GM12873 (cell line): Measurements from ENCODE around the gene APOL4.

Source experiments
- TF ChIP-seq, protein P1 (sequence below): IDR thresholded peaks from 2 replicates; pipeline ENCODE4 v1.5.1; 2012; ENCODE audit warnings: low read depth, mild to moderate bottlenecking, moderate library complexity, low read length, control low read depth; ENCODE audit not compliant: insufficient read depth; ENCODE audit errors: missing control alignments

The APOL4 gene

GRCh38 chr22:36197065-36197440, 4.6 kb downstream of the APOL4 start:
- TF ChIP-seq, protein P1, sequence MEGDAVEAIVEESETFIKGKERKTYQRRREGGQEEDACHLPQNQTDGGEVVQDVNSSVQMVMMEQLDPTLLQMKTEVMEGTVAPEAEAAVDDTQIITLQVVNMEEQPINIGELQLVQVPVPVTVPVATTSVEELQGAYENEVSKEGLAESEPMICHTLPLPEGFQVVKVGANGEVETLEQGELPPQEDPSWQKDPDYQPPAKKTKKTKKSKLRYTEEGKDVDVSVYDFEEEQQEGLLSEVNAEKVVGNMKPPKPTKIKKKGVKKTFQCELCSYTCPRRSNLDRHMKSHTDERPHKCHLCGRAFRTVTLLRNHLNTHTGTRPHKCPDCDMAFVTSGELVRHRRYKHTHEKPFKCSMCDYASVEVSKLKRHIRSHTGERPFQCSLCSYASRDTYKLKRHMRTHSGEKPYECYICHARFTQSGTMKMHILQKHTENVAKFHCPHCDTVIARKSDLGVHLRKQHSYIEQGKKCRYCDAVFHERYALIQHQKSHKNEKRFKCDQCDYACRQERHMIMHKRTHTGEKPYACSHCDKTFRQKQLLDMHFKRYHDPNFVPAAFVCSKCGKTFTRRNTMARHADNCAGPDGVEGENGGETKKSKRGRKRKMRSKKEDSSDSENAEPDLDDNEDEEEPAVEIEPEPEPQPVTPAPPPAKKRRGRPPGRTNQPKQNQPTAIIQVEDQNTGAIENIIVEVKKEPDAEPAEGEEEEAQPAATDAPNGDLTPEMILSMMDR, result no peak

- TF ChIP-seq, protein P1, result no peak
Observed at GRCh38 chr22:36196254-36197064, 5.2 kb downstream of the APOL4 start.

DNA sequence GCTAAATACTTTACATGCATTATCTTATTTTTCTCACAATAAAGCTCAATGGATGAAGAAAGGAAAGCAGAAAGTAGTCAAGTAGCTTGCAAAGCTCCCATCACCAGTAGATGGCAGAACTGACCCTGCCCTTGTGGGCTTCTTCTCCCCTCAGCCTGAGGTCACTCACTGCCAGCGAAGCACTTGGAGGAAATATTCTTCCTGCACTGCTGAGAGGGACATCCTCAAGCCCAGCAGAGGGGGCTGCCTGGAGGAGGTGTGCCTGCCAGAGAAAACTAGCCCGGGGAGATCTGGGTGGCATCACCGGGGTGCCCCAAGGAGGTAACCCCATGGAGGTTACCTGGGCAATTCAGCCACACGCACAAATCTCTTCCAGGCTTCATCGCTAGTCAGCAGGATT, 6.6 kb downstream of the APOL4 start:
- TF ChIP-seq, protein P1, result peak; percentile 80

DNA sequence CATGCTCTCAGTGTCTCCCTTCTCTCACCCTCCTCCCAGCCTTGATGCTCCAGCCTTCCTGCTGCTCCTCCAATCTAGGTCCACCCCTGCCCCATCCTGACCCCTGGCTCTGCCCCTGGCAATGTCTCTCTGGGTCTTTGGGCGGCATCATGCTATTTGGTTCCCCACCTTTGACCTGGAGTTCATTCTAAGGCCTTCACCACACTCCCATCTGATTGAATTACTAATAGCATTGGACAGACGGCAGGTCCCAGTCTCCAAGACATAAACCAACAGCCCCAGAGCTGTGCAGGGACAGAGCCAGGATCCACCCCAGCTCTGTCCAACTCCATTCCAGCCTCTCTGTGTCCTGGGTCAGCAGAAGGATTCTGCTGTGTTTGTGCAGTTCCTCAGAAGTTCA, 7.2 kb downstream of the APOL4 start:
- TF ChIP-seq, protein P1, result no peak

- TF ChIP-seq, protein P1, result no peak
Observed at GRCh38 chr22:36193577-36193976, 8.0 kb downstream of the APOL4 start.

DNA sequence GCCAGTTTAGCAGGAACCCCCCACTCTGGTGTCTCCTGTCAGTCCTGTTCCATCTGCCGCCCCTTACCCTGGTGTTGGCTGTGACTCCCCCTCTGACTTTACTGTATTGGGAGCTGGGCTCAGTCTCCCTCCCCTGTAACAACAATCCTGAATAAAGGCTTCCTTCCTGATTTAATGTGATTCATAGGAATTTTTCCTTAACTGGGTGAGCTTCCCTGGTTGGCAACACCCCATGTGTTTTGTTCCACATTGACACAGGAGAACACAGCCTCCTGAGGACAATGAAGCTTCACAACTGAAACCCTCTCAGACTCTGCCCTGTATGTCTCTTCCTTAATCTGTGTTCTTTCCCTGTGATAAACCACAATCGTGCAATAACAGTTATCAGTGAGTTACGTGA, 8.4 kb downstream of the APOL4 start:
- TF ChIP-seq, protein P1, result no peak

- TF ChIP-seq, protein P1, result no peak
Observed at GRCh38 chr22:36192542-36192941, 9.1 kb downstream of the APOL4 start.
